Chondrocyte (in vitro differentiated cells): ENCODE results near the gene TNFRSF8. TPM values are rescaled to one million over a fixed set of nuclear protein-coding genes. Genes with fewer than 3 reads are reported as not detected.

Source experiments
- DNase-seq: peaks from one replicate; pipeline ENCODE4 v3.0.0; 2021; ENCODE audit warnings: mixed read lengths, low spot score
- H3K27ac Mint-ChIP-seq: one replicate; pipeline ENCODE4 v1.8.0; 2021; ENCODE audit warnings: mild to moderate bottlenecking, moderate library complexity, mixed read lengths; ENCODE audit not compliant: unreplicated experiment
- H3K27me3 Mint-ChIP-seq: 2 replicates; pipeline ENCODE4 v1.8.0; 2021; ENCODE audit warnings: low read depth, mixed read lengths
- H3K36me3 Mint-ChIP-seq: 2 replicates; pipeline ENCODE4 v1.8.0; 2021; ENCODE audit warnings: low read depth, mixed read lengths
- H3K4me1 Mint-ChIP-seq: 2 replicates; pipeline ENCODE4 v1.8.0; 2021; ENCODE audit warnings: low read depth, mild to moderate bottlenecking, mixed read lengths
- H3K4me3 Mint-ChIP-seq: one replicate; pipeline ENCODE4 v1.8.0; 2021; ENCODE audit warnings: mild to moderate bottlenecking, moderate library complexity, mixed read lengths; ENCODE audit not compliant: unreplicated experiment
- H3K9me3 Mint-ChIP-seq: 2 replicates; pipeline ENCODE4 v1.8.0; 2021; ENCODE audit warnings: low read depth, mixed read lengths
- total RNA-seq: library from RNA; stranded (reverse); gene quantifications from 3 replicates; pipeline ENCODE4 v1.2.1, GENCODE V29; 2021
- TF ChIP-seq, protein P1 (sequence below): fragments of 200-600 bp; sonication (generic); IDR thresholded peaks from 2 replicates; pipeline ENCODE4 v1.5.0; 2021; ENCODE audit warnings: antibody characterized with exemption, mild to moderate bottlenecking, moderate library complexity

Gene TNFRSF8
- total RNA-seq, 1 donor from 2014 or later, result not detected

DNA sequence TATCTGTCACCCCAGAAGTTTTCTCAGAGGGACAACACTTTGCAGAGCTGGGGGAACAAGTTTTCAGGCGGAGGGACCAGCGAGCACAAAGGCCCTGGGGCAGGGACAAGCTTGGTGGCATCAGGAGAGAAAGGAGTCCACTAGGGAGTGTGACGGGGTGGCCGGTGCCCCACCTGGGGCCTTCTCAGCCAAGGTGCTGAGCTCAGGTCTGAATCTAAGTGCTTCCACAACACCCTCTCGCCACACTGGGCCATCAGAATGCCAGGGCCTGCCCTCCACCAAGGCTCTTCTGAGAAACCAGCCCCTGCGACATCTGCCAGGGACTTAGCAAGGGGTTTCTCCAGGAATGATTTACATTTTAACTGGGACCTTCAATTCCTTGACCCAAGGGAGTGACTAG, 7.8 kb upstream of the TNFRSF8 start:
- TF ChIP-seq, protein P1, sequence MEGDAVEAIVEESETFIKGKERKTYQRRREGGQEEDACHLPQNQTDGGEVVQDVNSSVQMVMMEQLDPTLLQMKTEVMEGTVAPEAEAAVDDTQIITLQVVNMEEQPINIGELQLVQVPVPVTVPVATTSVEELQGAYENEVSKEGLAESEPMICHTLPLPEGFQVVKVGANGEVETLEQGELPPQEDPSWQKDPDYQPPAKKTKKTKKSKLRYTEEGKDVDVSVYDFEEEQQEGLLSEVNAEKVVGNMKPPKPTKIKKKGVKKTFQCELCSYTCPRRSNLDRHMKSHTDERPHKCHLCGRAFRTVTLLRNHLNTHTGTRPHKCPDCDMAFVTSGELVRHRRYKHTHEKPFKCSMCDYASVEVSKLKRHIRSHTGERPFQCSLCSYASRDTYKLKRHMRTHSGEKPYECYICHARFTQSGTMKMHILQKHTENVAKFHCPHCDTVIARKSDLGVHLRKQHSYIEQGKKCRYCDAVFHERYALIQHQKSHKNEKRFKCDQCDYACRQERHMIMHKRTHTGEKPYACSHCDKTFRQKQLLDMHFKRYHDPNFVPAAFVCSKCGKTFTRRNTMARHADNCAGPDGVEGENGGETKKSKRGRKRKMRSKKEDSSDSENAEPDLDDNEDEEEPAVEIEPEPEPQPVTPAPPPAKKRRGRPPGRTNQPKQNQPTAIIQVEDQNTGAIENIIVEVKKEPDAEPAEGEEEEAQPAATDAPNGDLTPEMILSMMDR, result no peak
- no peaks in the 10 kb centered on the region for H3K9me3 Mint-ChIP-seq
- no peak overlapping the region for H3K4me3 Mint-ChIP-seq
- H3K27ac Mint-ChIP-seq, result no peak overlapping the region
- peaks cover 9% of the 10 kb centered on the region for H3K27me3 Mint-ChIP-seq
- no peak for DNase-seq
- peaks cover 13% of the 10 kb centered on the region for H3K4me1 Mint-ChIP-seq
- H3K36me3 Mint-ChIP-seq, result peaks cover 4% of the 10 kb centered on the region

DNA sequence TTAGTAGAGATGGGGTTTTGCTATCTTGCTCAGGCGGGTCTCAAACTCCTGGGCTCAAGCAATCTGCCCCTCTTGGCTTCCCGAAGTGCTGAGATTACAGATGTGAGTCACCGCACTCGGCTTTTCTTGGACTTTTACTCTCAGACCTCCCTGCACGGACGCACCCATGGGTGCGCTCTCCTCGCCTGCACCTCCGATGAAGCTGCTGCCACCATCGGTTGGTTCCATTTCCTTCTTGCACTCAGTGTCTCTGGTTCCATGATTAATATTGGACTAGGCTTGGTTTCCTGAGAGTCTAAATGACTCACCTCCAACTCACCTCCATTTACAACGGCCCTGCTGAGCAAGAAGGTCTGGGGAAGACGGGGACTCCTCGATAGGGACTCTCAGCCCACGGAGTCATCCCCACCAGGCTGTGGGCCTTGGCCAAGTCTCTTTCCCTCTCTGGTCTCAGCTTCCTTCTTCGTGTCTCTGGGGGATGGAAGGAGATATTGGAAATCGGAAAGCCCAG, 6.7 kb upstream of the TNFRSF8 start:
- Mint-ChIP-seq H3K9me3 (no peaks in the 10 kb centered on the region), H3K27ac (no peak overlapping the region)

GRCh38 chr1:12057382-12057781, 5.7 kb upstream of the TNFRSF8 start:
- no peak overlapping the region for H3K4me3 Mint-ChIP-seq
- peaks cover 4% of the 10 kb centered on the region for H3K36me3 Mint-ChIP-seq
- H3K4me1 Mint-ChIP-seq, result peaks cover 5% of the 10 kb centered on the region
- DNase-seq, result no peak
- H3K27ac Mint-ChIP-seq, result no peak overlapping the region
- H3K9me3 Mint-ChIP-seq, result no peaks in the 10 kb centered on the region
- TF ChIP-seq, protein P1, result no peak
- H3K27me3 Mint-ChIP-seq, result peaks cover 14% of the 10 kb centered on the region

More for the DNA sequence above, 6.7 kb upstream of the TNFRSF8 start:
- Mint-ChIP-seq H3K4me3 (no peak overlapping the region), H3K27me3 (peaks cover 9% of the 10 kb centered on the region), H3K4me1 (peaks cover 13% of the 10 kb centered on the region), H3K36me3 (peaks cover 4% of the 10 kb centered on the region)
- TF ChIP-seq, protein P1, result no peak
- no peak for DNase-seq

- no peak overlapping the region for H3K4me3 Mint-ChIP-seq
- H3K36me3 Mint-ChIP-seq, result peaks cover 4% of the 10 kb centered on the region
- no peaks in the 10 kb centered on the region for H3K9me3 Mint-ChIP-seq
- no peak for DNase-seq
- peaks cover 4% of the 10 kb centered on the region for H3K4me1 Mint-ChIP-seq
- TF ChIP-seq, protein P1, result no peak
- peaks cover 19% of the 10 kb centered on the region for H3K27me3 Mint-ChIP-seq
- H3K27ac Mint-ChIP-seq, result no peak overlapping the region
Observed at GRCh38 chr1:12057940-12058687, 5.0 kb upstream of the TNFRSF8 start.

DNA sequence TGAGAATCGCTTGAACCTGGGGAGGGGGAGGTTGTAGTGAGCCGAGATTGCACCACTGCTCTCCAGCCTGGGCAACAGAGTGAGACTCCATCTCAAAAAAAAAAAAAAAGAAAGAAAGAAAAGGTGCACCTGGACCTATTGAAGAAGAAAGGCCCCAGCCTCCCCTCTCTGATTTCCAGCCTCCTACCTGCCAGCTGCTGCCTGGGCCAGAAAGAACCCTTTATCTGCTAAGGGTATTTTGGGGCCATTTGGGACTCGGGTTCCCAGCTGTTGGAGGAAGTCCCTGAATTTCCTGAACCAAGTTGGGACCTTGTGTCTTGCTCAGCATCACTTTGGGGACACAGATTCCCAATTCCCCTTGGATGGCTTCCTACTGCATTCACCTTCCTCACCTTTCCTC, 3.9 kb upstream of the TNFRSF8 start:
- Mint-ChIP-seq H3K36me3 (peaks cover 4% of the 10 kb centered on the region), H3K27me3 (peaks cover 26% of the 10 kb centered on the region)

More for the DNA sequence above, 3.9 kb upstream of the TNFRSF8 start:
- no peak overlapping the region for H3K4me3 Mint-ChIP-seq
- DNase-seq, result no peak
- H3K27ac Mint-ChIP-seq, result no peak overlapping the region
- no peaks in the 10 kb centered on the region for H3K9me3 Mint-ChIP-seq
- TF ChIP-seq, protein P1, result no peak
- H3K4me1 Mint-ChIP-seq, result peaks cover 5% of the 10 kb centered on the region
